Measurements from ENCODE around the gene TP63. TPM values are rescaled to one million over a fixed set of nuclear protein-coding genes. Genes with fewer than 3 reads are reported as not detected.
A peak's percentile ranks its signal among the peaks of the same experiment; 100 is the strongest.

Gene TP63
- total RNA-seq, 1 experiment from 2014 or later: 3.6 TPM

DNA sequence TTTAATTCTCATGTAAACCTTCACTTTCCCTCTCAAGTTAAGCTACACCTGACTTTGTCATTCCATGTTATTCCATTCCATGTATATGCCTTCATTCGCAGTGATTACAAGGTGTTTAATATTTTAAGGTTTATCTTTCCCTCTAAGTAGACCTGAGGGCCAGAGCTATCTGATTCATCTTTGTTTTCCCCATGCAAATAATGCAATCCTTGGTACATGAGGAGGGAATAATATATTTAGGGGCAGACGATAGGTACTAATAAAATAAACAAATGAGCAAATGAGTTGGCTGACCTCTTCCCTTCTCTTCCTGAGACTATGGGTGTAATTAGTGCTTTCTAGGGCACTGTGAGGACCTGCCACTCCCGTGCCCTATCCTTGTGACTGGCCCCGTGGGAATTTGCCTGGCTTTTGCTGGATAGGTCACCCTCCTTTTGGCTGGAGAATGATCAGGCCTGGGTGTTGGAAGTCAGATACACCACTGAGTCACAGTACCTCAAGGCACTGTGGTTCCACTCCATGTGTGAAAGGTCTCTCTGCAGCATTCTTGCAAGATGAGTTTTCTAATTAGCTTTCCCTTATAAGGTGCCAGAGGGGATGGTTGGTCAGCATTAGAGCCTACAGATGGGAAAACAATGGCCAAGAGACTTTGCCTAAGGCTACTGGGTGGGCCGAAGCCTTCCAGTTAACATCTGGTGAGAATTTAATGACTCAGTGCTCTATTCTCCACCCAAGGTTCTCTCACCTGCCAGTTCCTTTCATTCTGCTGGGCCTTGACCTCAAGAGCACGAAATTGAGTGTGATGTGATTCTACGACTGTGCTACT is 306.3 kb downstream of the TP63 start:
- Histone ChIP-seq H3K36me3 (ENCODE audit: low read depth) (peaks cover 14% of the 10 kb centered on the region; the same call in 1 of the 2 replicates), H3K27ac (peak overlapping the region; percentile 98), H4K20me1 (ENCODE audit: insufficient read depth) (no peaks in the 10 kb centered on the region), H3K4me2 (peak overlapping the region; percentile 59), H3K9me3 (ENCODE audit: insufficient read depth, low read depth) (peaks cover 49% of the 10 kb centered on the region), H2AFZ (no peak overlapping the region), H3K4me1 (replicated peaks; ENCODE audit: insufficient read depth) (peaks cover 54% of the 10 kb centered on the region), H3F3A (ENCODE audit: insufficient read depth, low read depth) (peaks cover 46% of the 10 kb centered on the region), H3K79me2 (ENCODE audit: low read depth) (no peaks in the 10 kb centered on the region), H3K4me3 (peak overlapping the region; percentile 10; the same call in 1 of the 2 replicates), H3K27me3 (ENCODE audit: insufficient read depth, low read depth) (no peaks in the 10 kb centered on the region), H3K9me2 (ENCODE audit: insufficient read depth) (no peaks in the 10 kb centered on the region)
- ChIA-PET CTCF (interaction anchor here (1.6 kb wide), 1 partner anchor 11 kb away, joined by 8 read pairs; no protein-coding TSS in a partner anchor), POLR2A (ENCODE audit: unreplicated experiment) (interaction anchor here (0.6 kb wide), 2 partner anchors 23 to 29 kb away, joined by 4 to 6 read pairs; no protein-coding TSS in a partner anchor)
- no TSS peak for BruUV-seq (replicated peaks)
- TF ChIP-seq, protein P1, sequence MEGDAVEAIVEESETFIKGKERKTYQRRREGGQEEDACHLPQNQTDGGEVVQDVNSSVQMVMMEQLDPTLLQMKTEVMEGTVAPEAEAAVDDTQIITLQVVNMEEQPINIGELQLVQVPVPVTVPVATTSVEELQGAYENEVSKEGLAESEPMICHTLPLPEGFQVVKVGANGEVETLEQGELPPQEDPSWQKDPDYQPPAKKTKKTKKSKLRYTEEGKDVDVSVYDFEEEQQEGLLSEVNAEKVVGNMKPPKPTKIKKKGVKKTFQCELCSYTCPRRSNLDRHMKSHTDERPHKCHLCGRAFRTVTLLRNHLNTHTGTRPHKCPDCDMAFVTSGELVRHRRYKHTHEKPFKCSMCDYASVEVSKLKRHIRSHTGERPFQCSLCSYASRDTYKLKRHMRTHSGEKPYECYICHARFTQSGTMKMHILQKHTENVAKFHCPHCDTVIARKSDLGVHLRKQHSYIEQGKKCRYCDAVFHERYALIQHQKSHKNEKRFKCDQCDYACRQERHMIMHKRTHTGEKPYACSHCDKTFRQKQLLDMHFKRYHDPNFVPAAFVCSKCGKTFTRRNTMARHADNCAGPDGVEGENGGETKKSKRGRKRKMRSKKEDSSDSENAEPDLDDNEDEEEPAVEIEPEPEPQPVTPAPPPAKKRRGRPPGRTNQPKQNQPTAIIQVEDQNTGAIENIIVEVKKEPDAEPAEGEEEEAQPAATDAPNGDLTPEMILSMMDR (conservative IDR thresholded peaks at IDR 0.05): no peak
- TF ChIP-seq EZH2 (IDR thresholded peaks at IDR 0.05; ENCODE audit: low read depth): no peak
- DNase-seq: peak; percentile 98 to 100
- intact Hi-C loops (cut with micrococcal nuclease; ENCODE audit: unreplicated experiment): loop anchor here (1.0 to 5.0 kb wide), 18 partner anchors 28 to 775 kb away; no protein-coding TSS in a partner anchor

GRCh38 chr3:189941125-189941524 is 309.9 kb downstream of the TP63 start:
- no peak for TF ChIP-seq EZH2 (IDR thresholded peaks at IDR 0.05; ENCODE audit: low read depth)
- TF ChIP-seq, protein P1 (conservative IDR thresholded peaks at IDR 0.05): no peak
- POLR2A ChIA-PET (ENCODE audit: unreplicated experiment): interaction anchor here (0.6 to 0.7 kb wide), 3 partner anchors 98 to 585 kb away, joined by 3 to 5 read pairs (median 4); no protein-coding TSS in a partner anchor
- no peaks in the 10 kb centered on the region for H3K9me2 ChIP-seq (ENCODE audit: insufficient read depth)
- peaks cover 51% of the 10 kb centered on the region for H3F3A ChIP-seq (ENCODE audit: insufficient read depth, low read depth)
- peaks cover 52% of the 10 kb centered on the region for H3K9me3 ChIP-seq (ENCODE audit: insufficient read depth, low read depth)
- H3K4me3 ChIP-seq: no peak overlapping the region
- peaks cover 9% of the 10 kb centered on the region; the same call in 1 of the 2 replicates for H3K36me3 ChIP-seq (ENCODE audit: low read depth)
- no peak overlapping the region for H3K4me2 ChIP-seq
- H3K27ac ChIP-seq: peak overlapping the region; percentile 93
- no TSS peak for BruUV-seq (replicated peaks)
- intact Hi-C loops (cut with micrococcal nuclease; ENCODE audit: unreplicated experiment): loop anchor here (10.0 kb wide), 1 partner anchor 986 kb away; no protein-coding TSS in a partner anchor
- no peaks in the 10 kb centered on the region for H3K79me2 ChIP-seq (ENCODE audit: low read depth)
- DNase-seq: no peak
- CTCF ChIA-PET: interaction anchor here (0.6 to 0.7 kb wide), 2 partner anchors 395 to 592 kb away, joined by 4 read pairs; no protein-coding TSS in a partner anchor
- no peaks in the 10 kb centered on the region for H3K27me3 ChIP-seq (ENCODE audit: insufficient read depth, low read depth)
- H4K20me1 ChIP-seq (ENCODE audit: insufficient read depth): no peaks in the 10 kb centered on the region
- peaks cover 71% of the 10 kb centered on the region for H3K4me1 ChIP-seq (replicated peaks; ENCODE audit: insufficient read depth)
- H2AFZ ChIP-seq: no peak overlapping the region

GRCh38 chr3:189941679-189942078 is 310.5 kb downstream of the TP63 start:
- Histone ChIP-seq H3F3A (ENCODE audit: insufficient read depth, low read depth) (peaks cover 45% of the 10 kb centered on the region), H3K27ac (peak overlapping the region; percentile 93), H3K27me3 (ENCODE audit: insufficient read depth, low read depth) (no peaks in the 10 kb centered on the region), H2AFZ (peak overlapping the region; percentile 37; the same call in 1 of the 2 replicates), H3K79me2 (ENCODE audit: low read depth) (no peaks in the 10 kb centered on the region), H3K9me2 (ENCODE audit: insufficient read depth) (no peaks in the 10 kb centered on the region), H3K4me1 (replicated peaks; ENCODE audit: insufficient read depth) (peaks cover 65% of the 10 kb centered on the region), H3K4me3 (no peak overlapping the region), H3K36me3 (ENCODE audit: low read depth) (peaks cover 9% of the 10 kb centered on the region; the same call in 1 of the 2 replicates), H3K4me2 (no peak overlapping the region), H4K20me1 (ENCODE audit: insufficient read depth) (no peaks in the 10 kb centered on the region), H3K9me3 (ENCODE audit: insufficient read depth, low read depth) (peaks cover 58% of the 10 kb centered on the region)
- CTCF ChIA-PET: interaction anchor here (0.6 kb wide), 1 partner anchor 592 kb away, joined by 4 read pairs; no protein-coding TSS in a partner anchor
- intact Hi-C loops (cut with micrococcal nuclease; ENCODE audit: unreplicated experiment): loop anchor here (10.0 kb wide), 1 partner anchor 987 kb away; no protein-coding TSS in a partner anchor
- POLR2A ChIA-PET (ENCODE audit: unreplicated experiment): no interaction called here
- no TSS peak for BruUV-seq (replicated peaks)
- TF ChIP-seq, protein P1 (conservative IDR thresholded peaks at IDR 0.05): no peak
- TF ChIP-seq EZH2 (IDR thresholded peaks at IDR 0.05; ENCODE audit: low read depth): no peak
- peak in 1 of 2 experiments; percentile 44 for DNase-seq

Measured in PC-9 (cell line).